ENCODE data around the gene FAR2.

FAR2 gene

DNA sequence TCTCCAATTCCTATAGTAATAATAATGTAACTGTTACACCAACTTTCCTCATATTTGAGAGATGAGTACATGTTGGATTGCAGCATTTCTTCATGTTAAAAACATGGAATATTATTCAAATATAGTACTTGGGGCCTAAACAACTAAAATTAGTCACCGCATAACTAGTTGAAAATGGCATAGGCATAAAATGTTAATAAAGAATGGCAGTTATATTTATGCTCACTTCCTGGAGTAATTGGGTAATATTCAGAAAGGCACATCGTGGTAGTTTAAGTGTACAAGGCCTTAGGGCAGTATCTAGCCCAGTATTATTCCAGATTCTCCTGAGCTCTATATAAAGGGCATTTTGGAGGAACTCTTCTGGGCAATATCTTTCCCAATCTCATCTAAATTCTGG is 185.9 kb downstream of the FAR2 start:
- TF ChIP-seq, protein P1, sequence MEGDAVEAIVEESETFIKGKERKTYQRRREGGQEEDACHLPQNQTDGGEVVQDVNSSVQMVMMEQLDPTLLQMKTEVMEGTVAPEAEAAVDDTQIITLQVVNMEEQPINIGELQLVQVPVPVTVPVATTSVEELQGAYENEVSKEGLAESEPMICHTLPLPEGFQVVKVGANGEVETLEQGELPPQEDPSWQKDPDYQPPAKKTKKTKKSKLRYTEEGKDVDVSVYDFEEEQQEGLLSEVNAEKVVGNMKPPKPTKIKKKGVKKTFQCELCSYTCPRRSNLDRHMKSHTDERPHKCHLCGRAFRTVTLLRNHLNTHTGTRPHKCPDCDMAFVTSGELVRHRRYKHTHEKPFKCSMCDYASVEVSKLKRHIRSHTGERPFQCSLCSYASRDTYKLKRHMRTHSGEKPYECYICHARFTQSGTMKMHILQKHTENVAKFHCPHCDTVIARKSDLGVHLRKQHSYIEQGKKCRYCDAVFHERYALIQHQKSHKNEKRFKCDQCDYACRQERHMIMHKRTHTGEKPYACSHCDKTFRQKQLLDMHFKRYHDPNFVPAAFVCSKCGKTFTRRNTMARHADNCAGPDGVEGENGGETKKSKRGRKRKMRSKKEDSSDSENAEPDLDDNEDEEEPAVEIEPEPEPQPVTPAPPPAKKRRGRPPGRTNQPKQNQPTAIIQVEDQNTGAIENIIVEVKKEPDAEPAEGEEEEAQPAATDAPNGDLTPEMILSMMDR (IDR thresholded peaks at IDR 0.05; ENCODE audit: low read depth, low read length), result no peak
- Histone ChIP-seq H3K27me3 (ENCODE audit: insufficient read depth, low read depth, severe bottlenecking) (no peaks in the 10 kb centered on the region), H3K9me3 (ENCODE audit: severe bottlenecking) (no peaks in the 10 kb centered on the region), H3K27ac (no peak overlapping the region), H3K4me3 (ENCODE audit: low read depth, low read length) (no peak overlapping the region), H3K36me3 (peaks cover 2% of the 10 kb centered on the region)
- DNase-seq, result no peak

DNA sequence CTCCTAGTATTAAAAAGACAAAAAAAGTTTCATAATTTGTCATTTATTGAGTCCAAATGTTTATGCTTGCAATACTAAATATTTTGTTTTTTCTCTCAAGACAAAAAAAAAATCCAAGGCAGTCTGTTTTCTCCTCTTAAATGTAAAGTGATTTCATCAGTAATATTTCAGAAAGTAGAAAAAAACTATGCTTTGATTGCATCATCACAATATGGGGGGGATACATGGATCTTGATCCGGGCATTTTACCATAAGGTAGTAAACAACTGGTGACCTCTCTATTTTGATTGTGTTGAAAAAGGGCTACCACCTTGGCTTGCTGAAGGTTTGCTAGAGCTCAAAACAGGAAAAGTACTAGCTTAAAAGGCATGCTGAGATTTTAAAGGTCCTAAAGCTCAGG is 188.2 kb downstream of the FAR2 start:
- no peaks in the 10 kb centered on the region for H3K27me3 ChIP-seq (ENCODE audit: insufficient read depth, low read depth, severe bottlenecking)
- no peak overlapping the region for H3K27ac ChIP-seq
- no peak for DNase-seq
- H3K36me3 ChIP-seq, result peaks cover 7% of the 10 kb centered on the region
- TF ChIP-seq, protein P1 (IDR thresholded peaks at IDR 0.05; ENCODE audit: low read depth, low read length), result no peak
- no peak overlapping the region for H3K4me3 ChIP-seq (ENCODE audit: low read depth, low read length)
- H3K9me3 ChIP-seq (ENCODE audit: severe bottlenecking), result no peaks in the 10 kb centered on the region

DNA sequence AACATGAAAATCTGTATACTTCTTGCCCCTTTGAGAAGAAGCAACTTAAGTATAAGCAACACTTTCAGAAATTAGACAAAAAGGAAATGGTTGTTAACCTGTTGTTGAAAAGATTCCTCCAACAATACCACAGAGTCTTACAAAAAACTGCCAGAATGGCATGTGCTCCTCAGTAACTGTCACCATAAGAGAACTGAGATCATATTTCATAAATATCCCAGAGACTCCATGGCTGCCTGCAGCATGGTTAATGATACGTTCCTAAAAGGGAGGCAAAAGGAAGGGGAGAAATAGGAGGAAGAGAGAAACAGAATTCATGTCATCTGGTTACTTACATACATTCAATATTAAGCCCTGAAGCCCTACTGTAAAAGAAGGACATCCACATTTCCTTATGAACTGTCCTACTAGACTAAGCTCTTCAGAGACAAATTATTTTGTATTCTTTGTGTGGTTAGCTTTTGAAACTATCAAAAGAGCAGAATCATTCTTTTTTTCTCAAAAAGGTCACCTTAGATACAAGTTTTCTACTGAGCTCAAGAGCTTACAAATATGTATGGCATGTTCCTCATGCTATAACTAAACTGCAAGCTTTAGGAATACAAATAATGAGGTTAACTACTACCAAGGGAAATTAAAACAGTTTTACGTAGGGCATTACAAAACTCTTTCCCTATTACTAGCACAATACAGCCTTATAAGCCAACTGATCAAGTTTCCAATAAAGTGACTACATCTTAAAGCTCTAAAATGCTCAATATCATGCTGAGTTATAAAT is 194.1 kb downstream of the FAR2 start:
- no peak overlapping the region for H3K4me3 ChIP-seq (ENCODE audit: low read depth, low read length)
- H3K27ac ChIP-seq, result no peak overlapping the region
- no peaks in the 10 kb centered on the region for H3K9me3 ChIP-seq (ENCODE audit: severe bottlenecking)
- DNase-seq, result no peak
- H3K36me3 ChIP-seq, result peaks cover 33% of the 10 kb centered on the region
- H3K27me3 ChIP-seq (ENCODE audit: insufficient read depth, low read depth, severe bottlenecking), result no peaks in the 10 kb centered on the region
- TF ChIP-seq, protein P1 (IDR thresholded peaks at IDR 0.05; ENCODE audit: low read depth, low read length), result no peak

DNA sequence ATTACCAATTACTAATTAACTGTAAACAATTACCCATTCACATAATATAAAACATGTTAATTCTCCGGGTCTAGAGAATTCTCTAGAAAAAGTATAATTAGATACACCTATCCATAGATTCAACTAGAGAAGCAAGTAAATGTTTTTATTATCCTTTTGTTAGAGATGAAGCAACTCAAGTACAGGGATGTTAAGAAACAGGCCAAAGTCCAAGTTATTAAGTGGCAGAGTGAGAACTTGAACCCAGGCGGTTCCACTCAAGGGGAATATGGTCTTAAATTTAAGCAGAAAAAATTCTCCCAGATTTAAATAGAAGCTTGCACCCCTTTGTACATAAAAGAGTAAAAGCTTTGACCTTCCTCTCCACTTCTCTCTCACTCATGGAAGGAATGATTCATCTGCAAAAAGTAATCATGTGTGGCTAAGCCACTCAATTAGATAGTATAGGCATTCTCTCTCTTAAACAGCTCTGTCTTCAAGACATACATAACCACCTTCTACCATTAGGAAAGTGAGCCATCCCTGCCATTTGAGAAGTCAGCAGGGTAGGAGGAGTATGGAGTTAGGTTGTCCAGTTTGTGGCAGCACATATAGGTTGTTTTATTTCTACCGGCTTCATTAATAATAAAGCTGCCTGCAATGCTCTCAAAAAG is 197.8 kb downstream of the FAR2 start:
- H3K27me3 ChIP-seq (ENCODE audit: insufficient read depth, low read depth, severe bottlenecking), result no peaks in the 10 kb centered on the region
- TF ChIP-seq, protein P1 (IDR thresholded peaks at IDR 0.05; ENCODE audit: low read depth, low read length), result no peak
- H3K4me3 ChIP-seq (ENCODE audit: low read depth, low read length), result no peak overlapping the region
- H3K36me3 ChIP-seq, result peaks cover 33% of the 10 kb centered on the region
- DNase-seq, result no peak
- H3K27ac ChIP-seq, result no peak overlapping the region
- H3K9me3 ChIP-seq (ENCODE audit: severe bottlenecking), result no peaks in the 10 kb centered on the region

DNA sequence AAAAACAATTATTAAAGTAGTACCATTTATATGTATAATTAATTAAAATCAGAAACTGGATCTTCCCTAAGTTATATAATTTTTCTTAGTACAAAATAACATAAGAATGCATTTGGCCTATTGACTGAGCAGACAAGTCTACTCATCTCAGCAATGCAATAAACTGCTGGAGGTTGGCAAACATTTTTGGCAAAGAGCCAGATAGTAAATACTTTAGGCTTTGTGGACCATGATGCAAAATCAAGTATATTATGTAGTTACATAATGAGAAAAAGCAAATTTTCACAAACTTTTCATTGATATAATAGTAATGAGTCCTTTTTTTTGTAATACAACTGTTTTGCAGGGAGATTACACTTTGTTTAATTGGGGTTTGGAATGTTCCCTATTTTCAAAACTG is 201.0 kb downstream of the FAR2 start:
- Histone ChIP-seq H3K27me3 (ENCODE audit: insufficient read depth, low read depth, severe bottlenecking) (no peaks in the 10 kb centered on the region), H3K27ac (no peak overlapping the region), H3K4me3 (ENCODE audit: low read depth, low read length) (no peak overlapping the region), H3K9me3 (ENCODE audit: severe bottlenecking) (no peaks in the 10 kb centered on the region), H3K36me3 (peaks cover 32% of the 10 kb centered on the region)
- TF ChIP-seq, protein P1 (IDR thresholded peaks at IDR 0.05; ENCODE audit: low read depth, low read length), result no peak
- no peak for DNase-seq
